ENCODE data around the gene USP33. TPM values are rescaled to one million over a fixed set of nuclear protein-coding genes. Genes with fewer than 3 reads are reported as not detected.

Gene USP33
- total and polyA plus RNA-seq, 9 of the 15 experiments (the other 6 are each of a cell fraction or from before 2014, with no cell fraction given) = 22.4 to 83.5 (median 44.7) TPM

GRCh38 chr1:77759071-77760028, at the start of gene USP33 (continued):
- TF ChIP-seq MXD1 (CRISPR knock-in tag; IDR thresholded peaks at IDR 0.05; ENCODE audit: borderline replicate concordance, poor library complexity, severe bottlenecking) (no peak), CBX1 (IDR thresholded peaks at IDR 0.05; ENCODE audit: low read depth) (peak; percentile 94), FOXO4 (CRISPR knock-in tag; IDR thresholded peaks at IDR 0.05) (no peak), ID3 (CRISPR knock-in tag; IDR thresholded peaks at IDR 0.05) (no peak), ID3 (tag; IDR thresholded peaks at IDR 0.05) (no peak), BRCA1 (IDR thresholded peaks at IDR 0.05) (no peak), BRCA1 (CRISPR knock-in tag; IDR thresholded peaks at IDR 0.05) (no peak), RBM22 (IDR thresholded peaks at IDR 0.05; ENCODE audit: low read depth, low read length, poor library complexity, severe bottlenecking) (no peak), ZNF133 (CRISPR knock-in tag; IDR thresholded peaks at IDR 0.05) (no peak), ETS1 (conservative IDR thresholded peaks at IDR 0.05; ENCODE audit: control insufficient read depth, low read depth, low read length) (0 out of 2 replicates have a peak, but pooled peaks have one; percentile 70), SMARCC2 (IDR thresholded peaks at IDR 0.05; ENCODE audit: low read depth) (no peak), FIP1L1 (IDR thresholded peaks at IDR 0.05; ENCODE audit: low read depth, low read length, poor library complexity, severe bottlenecking) (peak; percentile 73), ZNF134 (CRISPR knock-in tag; conservative IDR thresholded peaks at IDR 0.05) (no peak), TCF7L2 (IDR thresholded peaks at IDR 0.05; ENCODE audit: low read depth, low read length) (no peak), ZNF239 (CRISPR knock-in tag; IDR thresholded peaks at IDR 0.05) (no peak), ZNF436 (CRISPR knock-in tag; IDR thresholded peaks at IDR 0.05) (no peak), U2AF2 (optimal IDR thresholded peaks at IDR 0.05; ENCODE audit: low read depth, low read length) (no peak), ZNF586 (CRISPR knock-in tag; conservative IDR thresholded peaks at IDR 0.05) (no peak), ZKSCAN8 (CRISPR knock-in tag; IDR thresholded peaks at IDR 0.05) (no peak), STAT6 (CRISPR knock-in tag; IDR thresholded peaks at IDR 0.05) (no peak), ZNF561 (CRISPR knock-in tag; conservative IDR thresholded peaks at IDR 0.05) (no peak), PCBP1 (IDR thresholded peaks at IDR 0.05; ENCODE audit: low read depth, low read length, poor library complexity, severe bottlenecking) (no peak)
